ENCODE results near the gene PKDREJ.

Gene PKDREJ

DNA sequence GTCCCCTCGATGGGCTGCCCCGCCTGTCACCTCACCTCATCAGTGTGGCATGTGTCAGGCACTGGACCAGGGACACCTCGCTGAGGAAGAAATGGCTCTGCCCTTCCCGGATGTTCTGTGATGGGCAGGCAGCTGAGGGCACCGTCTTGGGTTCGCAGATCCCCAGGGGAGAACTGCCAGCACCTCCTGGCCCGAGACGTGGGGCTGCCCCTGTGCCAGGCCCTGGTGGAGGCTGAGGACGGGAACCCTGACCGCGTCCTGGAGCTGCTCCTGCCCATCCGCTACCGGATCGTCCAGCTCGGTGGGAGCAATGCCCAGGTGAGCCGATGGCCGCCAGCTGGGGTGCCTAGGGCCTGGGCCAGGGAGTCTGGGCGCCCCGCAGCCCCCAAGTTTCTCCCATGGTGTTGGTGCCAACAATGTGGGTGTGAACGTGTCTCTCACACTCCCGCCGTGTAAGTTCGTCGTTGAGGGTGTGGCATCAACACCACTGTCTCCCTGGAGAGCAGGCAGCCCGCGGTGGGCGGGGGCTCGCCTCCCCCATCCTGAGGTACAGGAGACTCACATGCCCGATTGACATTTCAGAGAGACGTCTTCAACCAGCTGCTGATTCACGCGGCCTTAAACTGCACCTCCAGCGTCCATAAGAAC lies 26.2 kb upstream of the PKDREJ start:
- DNase-seq: no peak

DNA sequence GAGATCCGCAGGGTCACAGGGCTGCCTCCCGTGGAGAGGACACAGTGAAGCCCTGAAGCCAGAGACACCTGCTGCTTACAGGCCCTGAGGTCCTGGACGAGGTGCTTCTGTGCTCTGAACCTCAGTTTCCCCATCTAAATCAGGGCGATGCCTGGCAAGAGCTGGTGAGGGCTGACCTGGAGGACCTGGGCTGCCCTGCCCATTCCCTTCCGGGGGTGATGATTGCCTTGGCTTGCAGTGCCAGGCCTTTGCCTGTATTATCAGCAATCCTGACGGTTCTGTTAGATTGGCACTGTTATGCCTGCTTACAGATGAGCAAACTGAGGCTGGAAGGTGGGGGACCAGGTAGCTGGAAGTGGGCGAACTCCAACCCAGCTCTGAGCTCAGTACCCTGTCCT lies 25.7 kb upstream of the PKDREJ start:
- DNase-seq: no peak

DNA sequence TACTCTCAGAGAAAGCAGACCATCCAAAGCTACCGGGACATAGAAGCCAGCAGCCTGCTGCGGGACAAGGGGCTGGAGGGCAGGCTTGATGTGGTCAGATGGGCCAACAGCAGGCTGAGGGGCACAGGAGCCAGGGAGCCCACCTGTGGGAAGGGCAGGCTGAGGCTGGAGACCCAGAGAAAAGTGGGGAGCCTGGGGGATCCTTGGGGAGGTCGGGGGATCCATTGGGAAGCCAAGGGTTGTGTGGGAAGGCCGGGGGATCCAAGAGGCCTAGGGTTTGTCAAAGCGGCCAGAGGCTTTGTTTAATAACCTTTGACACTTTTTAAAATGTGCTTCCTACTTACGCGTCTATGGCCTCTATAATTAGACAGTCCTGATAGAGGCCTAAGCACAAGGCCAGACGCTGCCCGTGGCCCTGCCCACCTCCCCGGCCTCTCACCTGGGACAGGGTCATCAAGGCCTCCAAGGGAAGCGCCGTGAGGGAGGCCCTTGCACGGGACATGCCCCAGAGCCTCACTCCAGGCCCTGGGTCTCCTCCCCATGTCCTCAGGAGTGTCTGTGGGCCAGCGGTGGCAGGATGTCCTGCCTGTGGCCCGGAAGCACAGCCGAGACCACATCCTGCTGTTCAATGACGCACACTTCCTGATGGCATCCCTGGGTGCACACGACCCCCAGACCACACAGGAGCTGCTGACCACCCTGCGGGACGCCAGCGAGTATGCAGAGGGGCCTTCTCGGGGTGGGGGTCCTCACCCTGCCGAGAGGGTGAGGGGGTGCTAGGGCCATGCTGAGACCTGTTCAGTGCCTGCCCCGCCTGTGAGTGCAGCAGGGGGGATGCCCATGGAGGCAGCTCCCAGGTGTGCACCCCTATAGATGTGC lies 25.0 kb upstream of the PKDREJ start:
- DNase-seq: no peak

DNA sequence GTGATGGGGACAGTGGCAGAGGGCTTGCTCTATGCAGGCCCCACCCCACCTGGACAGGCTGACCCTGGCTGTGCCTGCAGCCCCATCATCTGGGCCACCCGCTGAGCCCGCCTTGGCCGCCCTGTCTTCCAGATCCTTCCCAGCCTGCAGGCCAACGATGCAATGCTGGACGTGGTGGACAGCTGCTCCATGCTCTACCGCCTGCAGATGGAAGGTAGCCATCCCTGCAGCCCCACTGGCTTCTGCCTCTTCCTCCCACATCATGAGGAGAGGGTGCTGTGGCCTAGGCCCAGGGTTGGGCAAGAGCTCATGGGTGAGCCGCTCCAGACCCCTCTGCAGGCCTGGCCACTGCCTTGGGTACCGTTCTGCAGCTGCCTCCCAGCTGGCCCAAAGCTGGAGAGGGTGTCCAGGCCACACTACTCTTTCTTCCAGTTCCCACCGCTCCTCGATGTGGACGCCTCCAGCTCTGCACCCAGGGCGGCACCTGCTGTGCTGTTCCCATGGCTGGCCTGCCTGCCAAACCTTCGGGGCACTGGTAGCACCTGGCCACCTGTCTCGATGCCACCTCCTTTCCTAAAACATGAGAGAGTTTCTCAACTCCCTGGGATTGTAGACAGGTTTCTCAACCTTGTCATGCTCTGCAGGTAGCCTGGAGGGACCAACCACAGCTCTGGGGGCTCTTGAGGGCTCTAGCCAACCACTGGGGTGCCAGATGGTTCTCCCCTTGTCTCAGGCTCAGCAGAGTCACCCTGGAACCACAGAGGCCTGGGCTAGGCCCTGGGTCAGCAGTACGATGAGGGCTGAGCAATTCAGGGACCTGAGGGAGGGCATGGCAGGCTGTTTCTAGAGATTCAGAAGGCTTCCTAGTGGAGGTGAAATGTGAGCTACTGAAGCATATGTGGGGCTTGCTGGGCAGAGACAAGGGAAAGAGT lies 24.1 kb upstream of the PKDREJ start:
- DNase-seq: no peak

GRCh38 chr22:46286006-46286405 lies 22.9 kb upstream of the PKDREJ start:
- DNase-seq: no peak

- DNase-seq: no peak
Measured at GRCh38 chr22:46281866-46282678, 18.9 kb upstream of the PKDREJ start.

GRCh38 chr22:46280999-46281623 lies 18.0 kb upstream of the PKDREJ start:
- no peak for DNase-seq

DNA sequence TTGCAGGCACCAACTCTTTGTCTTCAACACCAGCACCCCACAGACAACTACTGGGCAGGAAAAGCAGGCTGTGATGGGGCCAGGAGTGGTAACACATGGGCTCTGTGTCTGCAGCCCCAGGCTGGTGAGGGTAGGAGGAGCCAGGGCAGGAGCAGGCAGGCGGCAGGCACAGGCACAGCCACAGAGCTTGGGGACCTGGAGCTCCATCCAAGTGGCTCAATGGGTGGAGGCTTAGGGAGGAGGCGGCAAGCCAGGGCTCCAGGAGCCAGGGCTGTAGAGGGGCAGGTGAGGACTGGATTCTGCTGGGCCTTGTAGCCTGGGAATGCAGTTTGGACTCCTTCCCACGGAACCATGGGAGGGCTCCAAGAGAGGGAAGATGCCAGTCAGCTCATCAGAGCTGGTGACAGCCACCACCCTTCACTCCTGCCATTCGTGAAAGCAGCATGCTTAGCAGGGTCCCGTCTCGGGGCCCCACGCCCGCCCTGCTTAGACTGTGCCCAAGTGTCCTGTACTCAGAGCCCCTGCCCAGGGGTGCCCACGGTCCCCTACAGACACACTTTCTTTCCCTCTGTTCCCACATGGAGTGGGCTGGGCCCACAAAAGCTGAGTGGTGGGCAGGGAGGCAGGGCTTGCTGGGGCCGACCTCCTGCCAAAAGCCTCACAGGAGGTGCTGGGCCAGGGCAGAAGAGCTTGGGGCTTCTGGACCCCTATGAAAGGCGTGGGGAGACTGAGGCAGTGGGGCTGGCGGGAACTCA lies 17.1 kb upstream of the PKDREJ start:
- no peak for DNase-seq

DNA sequence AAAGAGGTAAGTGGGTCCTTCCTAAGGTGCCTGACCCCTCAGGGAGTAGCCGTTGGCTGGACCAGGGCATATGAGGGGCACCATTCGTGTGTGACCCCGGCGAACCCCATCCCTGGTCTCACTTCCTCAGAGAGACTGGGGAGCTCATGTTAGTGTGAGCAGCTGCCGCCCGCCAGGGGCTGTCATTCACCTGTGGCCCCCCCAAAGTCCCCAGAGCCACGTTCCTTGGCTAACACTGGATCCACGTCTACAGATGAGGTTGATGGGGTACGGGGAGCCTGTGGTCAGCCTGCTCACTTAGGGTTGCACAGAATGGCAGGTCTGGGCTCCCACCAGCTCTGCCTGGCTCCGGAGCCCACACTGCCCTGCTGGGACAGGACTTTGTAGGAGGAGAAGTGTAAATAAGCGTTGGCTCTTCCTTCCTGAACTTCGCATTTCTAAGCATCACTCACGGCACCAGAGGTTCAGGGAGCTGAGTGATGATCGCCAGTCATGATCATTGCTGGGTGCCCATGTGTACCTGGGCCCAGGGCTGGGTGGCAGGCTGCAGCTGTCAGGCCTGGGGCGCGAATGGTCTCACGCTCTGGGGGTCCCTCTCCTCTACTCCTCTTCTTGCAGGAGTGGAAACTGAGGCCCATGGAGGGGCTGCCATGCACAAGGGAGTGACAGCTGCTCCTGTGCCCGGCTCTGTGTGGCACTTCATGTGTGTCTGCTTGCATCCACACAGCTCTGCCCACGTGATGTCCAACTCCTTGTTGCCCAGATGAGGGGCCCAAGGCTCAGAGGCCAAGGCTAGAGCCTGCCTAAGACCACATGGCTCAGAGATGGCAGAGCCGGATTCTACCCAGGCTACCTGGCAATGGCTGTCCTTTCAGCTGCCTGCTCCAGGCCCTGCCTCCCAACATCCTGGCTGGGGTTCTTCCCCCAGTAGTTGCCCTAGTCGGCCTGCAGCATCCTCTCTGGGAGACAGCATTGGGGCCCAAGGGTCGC lies 15.8 kb upstream of the PKDREJ start:
- no peak for DNase-seq

GRCh38 chr22:46276563-46276962 lies 13.4 kb upstream of the PKDREJ start:
- no peak for DNase-seq

DNA sequence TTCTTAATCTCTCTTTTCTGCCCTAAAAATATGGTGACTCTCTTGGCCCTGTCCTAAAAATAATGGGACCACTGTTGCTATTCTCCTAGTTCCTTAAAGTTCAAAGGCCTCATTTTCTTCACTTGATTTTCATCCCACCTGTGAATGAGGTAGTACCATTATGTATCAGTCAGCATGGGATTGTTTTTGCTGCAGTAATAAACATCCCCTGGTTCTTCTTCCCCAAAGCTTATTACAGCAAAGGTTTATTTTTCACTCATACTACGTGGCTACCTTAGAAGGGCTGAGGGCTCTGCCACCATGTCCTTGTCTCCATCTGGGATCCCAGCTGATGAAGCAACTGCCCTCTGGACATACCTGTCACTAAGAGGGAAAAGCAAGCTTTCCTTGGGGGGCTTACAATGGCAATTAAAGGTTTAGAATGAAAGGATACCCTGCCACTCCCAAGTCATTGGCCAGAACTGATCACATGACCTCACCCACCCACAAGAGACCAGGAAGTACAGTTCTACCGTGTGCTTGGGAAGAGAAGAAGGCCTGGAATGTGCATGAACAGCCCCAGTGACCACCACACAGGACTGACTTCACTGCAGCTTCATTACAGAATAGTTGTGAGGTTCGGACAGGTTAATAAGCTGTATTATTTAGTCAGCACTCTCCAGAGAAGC lies 12.4 kb upstream of the PKDREJ start:
- no peak for DNase-seq

DNA sequence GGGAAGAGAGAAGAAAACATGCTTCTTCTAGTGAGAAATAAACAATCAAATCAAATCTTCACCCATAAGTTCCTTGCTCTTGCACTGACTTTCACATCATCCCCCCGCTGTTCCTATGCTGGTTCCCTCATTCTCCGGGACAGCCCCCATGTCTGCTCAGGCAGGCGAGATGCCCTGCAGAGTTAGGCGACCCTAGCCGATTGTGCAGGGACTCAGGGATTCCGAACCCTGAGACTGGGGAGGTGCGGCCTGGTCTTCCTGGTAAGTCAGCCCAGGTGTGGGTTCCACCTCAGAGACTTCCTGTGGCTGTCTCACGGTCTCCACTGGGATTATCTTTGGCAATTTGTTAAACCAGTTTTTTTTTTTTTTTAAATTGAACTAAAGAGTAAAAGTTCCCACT lies 11.2 kb upstream of the PKDREJ start:
- no peak for DNase-seq

GRCh38 chr22:46273432-46274148 lies 10.4 kb upstream of the PKDREJ start:
- no peak for DNase-seq

GRCh38 chr22:46272762-46273431 lies 9.8 kb upstream of the PKDREJ start:
- no peak for DNase-seq

- no peak for DNase-seq
Measured at GRCh38 chr22:46272196-46272595, 9.1 kb upstream of the PKDREJ start.

GRCh38 chr22:46269564-46269963 lies 6.4 kb upstream of the PKDREJ start:
- no peak for DNase-seq

GRCh38 chr22:46267431-46268279 lies 4.5 kb upstream of the PKDREJ start, which contains the start of gene TTC38:
Gene TTC38, plus strand, starts transcription at chr22:46268008. Its CDS starts 32 bp downstream, at chr22:46268040.
- peak; percentile 47 to 58 for DNase-seq
